Keratinocyte (primary cell): ENCODE results near the gene PDE11A. TPM values are rescaled to one million over a fixed set of nuclear protein-coding genes. Genes with fewer than 3 reads are reported as not detected.

Source experiments
- DNase-seq: peaks from one replicate; pipeline ENCODE4 v3.0.0-alpha.2; 2011; ENCODE audit warnings: low read depth, missing footprints, low spot score
- FAIRE-seq: peaks from 2 replicates; lab custom pipeline; 2011; peaks lifted over from hg19 to GRCh38; lab: Jason Lieb, UNC
- H2AFZ ChIP-seq: 2 replicates; pipeline ENCODE4 v1.6.0; 2012; ENCODE audit warnings: low read length, control low read depth, inconsistent platforms; ENCODE audit not compliant: control insufficient read depth
- H3K27ac ChIP-seq: 2 replicates; pipeline ENCODE4 v1.5.1; 2011; ENCODE audit warnings: low read length; ENCODE audit not compliant: control insufficient read depth, insufficient read depth
- H3K27me3 ChIP-seq: 3 replicates; pipeline ENCODE4 v1.6.0; 2011; ENCODE audit warnings: low read length; ENCODE audit not compliant: control insufficient read depth, insufficient read depth; ENCODE audit errors: extremely low read depth
- H3K36me3 ChIP-seq, 2 experiments: 2 replicates in 1 of 2; 3 replicates in 1 of 2; pipeline ENCODE4 v1.5.1; 2011; ENCODE audit warnings: low read length in 2 of 2, mild to moderate bottlenecking in 1 of 2; ENCODE audit not compliant: control insufficient read depth in 2 of 2, insufficient read depth in 2 of 2; ENCODE audit errors: extremely low read depth in 1 of 2
- H3K4me1 ChIP-seq: 3 replicates; pipeline ENCODE4 v1.5.1; 2011; ENCODE audit warnings: low read length; ENCODE audit not compliant: control insufficient read depth, insufficient read depth; ENCODE audit errors: extremely low read depth
- H3K4me2 ChIP-seq: 3 replicates; pipeline ENCODE4 v1.6.0; 2011; ENCODE audit warnings: low read depth, low read length; ENCODE audit not compliant: control insufficient read depth, insufficient read depth; ENCODE audit errors: extremely low read depth
- H3K4me3 ChIP-seq, 3 experiments: fragments of 200-600 bp in 1 of 3; sonication (generic) in 1 of 3; 2 replicates in 2 of 3; 3 replicates in 1 of 3; pipeline ENCODE4 v1.5.1; 2011 to 2016; ENCODE audit warnings: low read length in 3 of 3, mild to moderate bottlenecking in 3 of 3, control low read depth in 2 of 3, inconsistent platforms in 1 of 3, low read depth in 1 of 3, mixed read lengths in 1 of 3, mixed run types in 1 of 3, moderate library complexity in 1 of 3; ENCODE audit not compliant: control insufficient read depth in 2 of 3, insufficient read depth in 2 of 3; ENCODE audit errors: extremely low read depth in 1 of 3
- H3K79me2 ChIP-seq: 2 replicates; pipeline ENCODE4 v1.6.0; 2012; ENCODE audit warnings: low read length; ENCODE audit not compliant: control insufficient read depth, insufficient read depth
- H3K9ac ChIP-seq: 3 replicates; pipeline ENCODE4 v1.6.0; 2011; ENCODE audit warnings: low read length; ENCODE audit not compliant: control insufficient read depth, insufficient read depth; ENCODE audit errors: extremely low read depth
- H3K9me1 ChIP-seq: 3 replicates; pipeline ENCODE4 v1.6.0; 2011; ENCODE audit warnings: low read length; ENCODE audit not compliant: control insufficient read depth, insufficient read depth; ENCODE audit errors: extremely low read depth
- H3K9me3 ChIP-seq: 2 replicates; pipeline ENCODE4 v1.5.1; 2012; ENCODE audit warnings: low read depth, low read length; ENCODE audit not compliant: control insufficient read depth
- H4K20me1 ChIP-seq: 3 replicates; pipeline ENCODE4 v1.6.0; 2011; ENCODE audit warnings: low read length; ENCODE audit not compliant: control insufficient read depth, insufficient read depth; ENCODE audit errors: extremely low read depth
- EZH2 ChIP-seq: IDR thresholded peaks from one replicate; pipeline ENCODE4 v1.6.1; 2012; ENCODE audit warnings: inconsistent platforms, mild to moderate bottlenecking, low read length, moderate library complexity
- dilution Hi-C: fragments of 300-500 bp; cut with MboI; formaldehyde crosslinking; loops from one replicate; pipeline ENCODE4 v1.7.0; 2020; ENCODE audit warnings: low sequenced_read_pairs; ENCODE audit not compliant: extremely low pct_ligation_motif_present
- polyA plus RNA-seq, 5 experiments: library from polyadenylated mRNA; depleted of rRNA in 3 of 5; stranded (reverse) in 3 of 5; stranded (forward) in 1 of 5; unstranded in 1 of 5; fragments of >200 nt; gene quantifications; 1 replicate in 1 of 5; 2 replicates in 3 of 5; 3 replicates in 1 of 5; pipeline versions ENCODE4 v1.2.1 to v1.2.3, GENCODE V29; 2011 to 2012; ENCODE audit warnings: missing spikeins in 2 of 5, low read depth in 1 of 5, low replicate concordance in 1 of 5
- TF ChIP-seq, protein P1 (sequence below), 3 experiments: IDR thresholded peaks in 1 of 3; conservative IDR thresholded peaks in 1 of 3; optimal IDR thresholded peaks in 1 of 3; 2 replicates in 2 of 3; 3 replicates in 1 of 3; pipeline versions ENCODE3 to v1.5.1; 2011; ENCODE audit warnings: low read length in 3 of 3, mild to moderate bottlenecking in 3 of 3, moderate library complexity in 2 of 3, control low read depth in 1 of 3, inconsistent platforms in 1 of 3; ENCODE audit not compliant: insufficient read depth in 2 of 3; ENCODE audit errors: extremely low read depth in 1 of 3

PDE11A gene
- polyA plus RNA-seq, 1 donor (not counting 4 experiments of a cell fraction or from before 2014, with no cell fraction given), result 0.01 TPM

GRCh38 chr2:178106053-178106452, 33.5 kb upstream of the PDE11A start:
- Histone ChIP-seq H3K27me3 (no peaks in the 10 kb centered on the region), H3K79me2 (no peaks in the 10 kb centered on the region), H3K4me2 (no peak overlapping the region), H3K4me3 (no peak overlapping the region), H3K9me1 (no peaks in the 10 kb centered on the region), H2AFZ (no peak overlapping the region), H3K9me3 (no peaks in the 10 kb centered on the region), H3K36me3 (no peaks in the 10 kb centered on the region), H3K9ac (no peak overlapping the region), H3K4me1 (no peaks in the 10 kb centered on the region), H3K27ac (no peak overlapping the region), H4K20me1 (no peaks in the 10 kb centered on the region)
- dilution Hi-C loops, result no loop called here
- no peak for DNase-seq
- TF ChIP-seq EZH2, result no peak
- TF ChIP-seq, protein P1, sequence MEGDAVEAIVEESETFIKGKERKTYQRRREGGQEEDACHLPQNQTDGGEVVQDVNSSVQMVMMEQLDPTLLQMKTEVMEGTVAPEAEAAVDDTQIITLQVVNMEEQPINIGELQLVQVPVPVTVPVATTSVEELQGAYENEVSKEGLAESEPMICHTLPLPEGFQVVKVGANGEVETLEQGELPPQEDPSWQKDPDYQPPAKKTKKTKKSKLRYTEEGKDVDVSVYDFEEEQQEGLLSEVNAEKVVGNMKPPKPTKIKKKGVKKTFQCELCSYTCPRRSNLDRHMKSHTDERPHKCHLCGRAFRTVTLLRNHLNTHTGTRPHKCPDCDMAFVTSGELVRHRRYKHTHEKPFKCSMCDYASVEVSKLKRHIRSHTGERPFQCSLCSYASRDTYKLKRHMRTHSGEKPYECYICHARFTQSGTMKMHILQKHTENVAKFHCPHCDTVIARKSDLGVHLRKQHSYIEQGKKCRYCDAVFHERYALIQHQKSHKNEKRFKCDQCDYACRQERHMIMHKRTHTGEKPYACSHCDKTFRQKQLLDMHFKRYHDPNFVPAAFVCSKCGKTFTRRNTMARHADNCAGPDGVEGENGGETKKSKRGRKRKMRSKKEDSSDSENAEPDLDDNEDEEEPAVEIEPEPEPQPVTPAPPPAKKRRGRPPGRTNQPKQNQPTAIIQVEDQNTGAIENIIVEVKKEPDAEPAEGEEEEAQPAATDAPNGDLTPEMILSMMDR (optimal IDR thresholded peaks at IDR 0.05 in 1 of 3, IDR thresholded peaks at IDR 0.05 in 1 of 3, conservative IDR thresholded peaks at IDR 0.05 in 1 of 3; ENCODE audit: extremely low read depth in 1 of 3, insufficient read depth in 2 of 3, low read length in 3 of 3), result no peak
- FAIRE-seq, result no peak

GRCh38 chr2:178105566-178105965, 33.0 kb upstream of the PDE11A start:
- dilution Hi-C loops, result no loop called here
- no peaks in the 10 kb centered on the region for H3K79me2 ChIP-seq
- FAIRE-seq (no peak), DNase-seq (no peak)
- no peaks in the 10 kb centered on the region for H3K9me1 ChIP-seq
- H3K4me2 ChIP-seq, result no peak overlapping the region
- H3K9ac ChIP-seq, result no peak overlapping the region
- no peak overlapping the region for H3K27ac ChIP-seq
- H4K20me1 ChIP-seq, result no peaks in the 10 kb centered on the region
- no peaks in the 10 kb centered on the region for H3K9me3 ChIP-seq
- H3K4me3 ChIP-seq, result no peak overlapping the region
- no peak overlapping the region for H2AFZ ChIP-seq
- no peaks in the 10 kb centered on the region for H3K4me1 ChIP-seq
- TF ChIP-seq, protein P1 (optimal IDR thresholded peaks at IDR 0.05 in 1 of 3, IDR thresholded peaks at IDR 0.05 in 1 of 3, conservative IDR thresholded peaks at IDR 0.05 in 1 of 3; ENCODE audit: extremely low read depth in 1 of 3, insufficient read depth in 2 of 3, low read length in 3 of 3), result no peak
- TF ChIP-seq EZH2, result no peak
- no peaks in the 10 kb centered on the region for H3K27me3 ChIP-seq
- no peaks in the 10 kb centered on the region for H3K36me3 ChIP-seq
